ENCODE results near the gene LRG1. TPM values are rescaled to one million over a fixed set of nuclear protein-coding genes. Genes with fewer than 3 reads are reported as not detected.

LRG1 gene
- polyA plus RNA-seq, 1 donor from 2014 or later: not detected

GRCh38 chr19:4584670-4585460, 45.0 kb upstream of the LRG1 start:
- H4K20me1 ChIP-seq (ENCODE audit: insufficient read depth): peaks cover 2% of the 10 kb centered on the region
- H3K4me2 ChIP-seq (ENCODE audit: low read length): peak overlapping the region; percentile 76
- peak overlapping the region; percentile 51 for H3K27ac ChIP-seq (ENCODE audit: low read length)
- H3F3A ChIP-seq (ENCODE audit: insufficient read depth, low read length, poor library complexity, severe bottlenecking): no peaks in the 10 kb centered on the region
- H3K4me3 ChIP-seq (ENCODE audit: low read length): peak overlapping the region; percentile 91
- no peaks in the 10 kb centered on the region for H3K9me2 ChIP-seq (ENCODE audit: insufficient read depth, low read length)
- H3K79me2 ChIP-seq (replicated peaks; ENCODE audit: insufficient read depth, low read length): peaks cover 6% of the 10 kb centered on the region
- H3K9ac ChIP-seq (ENCODE audit: low read length): peak overlapping the region; percentile 86
- H3K27me3 ChIP-seq (ENCODE audit: insufficient read depth, low read depth, low read length): no peaks in the 10 kb centered on the region
- TF ChIP-seq MXI1 (conservative IDR thresholded peaks at IDR 0.05; ENCODE audit: poor library complexity, severe bottlenecking) (no peak), EP300 (conservative IDR thresholded peaks at IDR 0.05; ENCODE audit: poor library complexity, severe bottlenecking) (peak; percentile 7), SMC3 (conservative IDR thresholded peaks at IDR 0.05; ENCODE audit: poor library complexity) (no peak)
- H3K9me3 ChIP-seq (ENCODE audit: low read length): no peaks in the 10 kb centered on the region
- no peaks in the 10 kb centered on the region for H3K36me3 ChIP-seq (ENCODE audit: insufficient read depth, low read length)
- peak overlapping the region; percentile 83 for H2AFZ ChIP-seq (ENCODE audit: low read depth, low read length)

- Histone ChIP-seq H3K9me3 (ENCODE audit: low read length) (no peaks in the 10 kb centered on the region), H3K79me2 (replicated peaks; ENCODE audit: insufficient read depth, low read length) (peaks cover 11% of the 10 kb centered on the region), H3K4me2 (ENCODE audit: low read length) (peak overlapping the region; percentile 76), H3K36me3 (ENCODE audit: insufficient read depth, low read length) (no peaks in the 10 kb centered on the region), H3K9ac (ENCODE audit: low read length) (peak overlapping the region; percentile 86), H3K4me3 (ENCODE audit: low read length) (peak overlapping the region; percentile 91), H3F3A (ENCODE audit: insufficient read depth, low read length, poor library complexity, severe bottlenecking) (no peaks in the 10 kb centered on the region), H3K27ac (ENCODE audit: low read length) (peak overlapping the region; percentile 51), H3K9me2 (ENCODE audit: insufficient read depth, low read length) (no peaks in the 10 kb centered on the region), H2AFZ (ENCODE audit: low read depth, low read length) (peak overlapping the region; percentile 83), H4K20me1 (ENCODE audit: insufficient read depth) (peaks cover 7% of the 10 kb centered on the region), H3K27me3 (ENCODE audit: insufficient read depth, low read depth, low read length) (no peaks in the 10 kb centered on the region)
- TF ChIP-seq CTCF (IDR thresholded peaks at IDR 0.05; ENCODE audit: poor library complexity, severe bottlenecking) (peak; percentile 36), REST (IDR thresholded peaks at IDR 0.05; ENCODE audit: borderline replicate concordance) (peak; percentile 49), MXI1 (conservative IDR thresholded peaks at IDR 0.05; ENCODE audit: poor library complexity, severe bottlenecking) (no peak)
Measured at GRCh38 chr19:4583961-4584669, 44.3 kb upstream of the LRG1 start.

Data from neural cell (in vitro differentiated cells).